Mesendoderm (in vitro differentiated cells): ENCODE data around the gene DMD.

Experiments used
- DNase-seq: peaks from one replicate; pipeline ENCODE4 v3.0.0; 2013
- H2AK5ac ChIP-seq: 2 replicates; pipeline ENCODE4 v1.6.1; 2013; ENCODE audit warnings: low read length, inconsistent platforms
- H2BK120ac ChIP-seq: 2 replicates; pipeline ENCODE4 v1.6.1; 2013; ENCODE audit warnings: low read depth, mild to moderate bottlenecking, low read length, moderate library complexity, mixed read lengths
- H2BK15ac ChIP-seq: replicated peaks from 2 replicates; pipeline ENCODE4 v1.6.1; 2013; ENCODE audit warnings: low read depth, mild to moderate bottlenecking, moderate library complexity
- H2BK5ac ChIP-seq: 2 replicates; pipeline ENCODE4 v1.6.1; 2013; ENCODE audit warnings: low read length, inconsistent platforms
- H3K18ac ChIP-seq: 2 replicates; pipeline ENCODE4 v1.6.1; 2013; ENCODE audit warnings: mild to moderate bottlenecking, low read length, mixed read lengths
- H3K23ac ChIP-seq: one replicate; pipeline ENCODE4 v1.6.1; 2013; ENCODE audit warnings: low read length
- H3K27ac ChIP-seq: 2 replicates; pipeline ENCODE4 v1.5.1; 2013; ENCODE audit warnings: low read depth, mild to moderate bottlenecking, inconsistent platforms, low read length, moderate library complexity
- H3K27me3 ChIP-seq: 2 replicates; pipeline ENCODE4 v1.6.1; 2013; ENCODE audit warnings: low read length, control low read depth, mild to moderate bottlenecking, inconsistent platforms; ENCODE audit not compliant: insufficient read depth, poor library complexity
- H3K36me3 ChIP-seq: 2 replicates; pipeline ENCODE4 v1.6.1; 2013; ENCODE audit warnings: low read length, inconsistent platforms; ENCODE audit not compliant: control insufficient read depth, insufficient read depth
- H3K4ac ChIP-seq: one replicate; pipeline ENCODE4 v1.6.1; 2013; ENCODE audit warnings: low read depth, mild to moderate bottlenecking, low read length, moderate library complexity
- H3K4me1 ChIP-seq: 2 replicates; pipeline ENCODE4 v1.6.1; 2013; ENCODE audit warnings: low read depth, low read length, inconsistent platforms; ENCODE audit not compliant: control insufficient read depth
- H3K4me2 ChIP-seq: 2 replicates; pipeline ENCODE4 v1.6.1; 2013; ENCODE audit warnings: low read length
- H3K4me3 ChIP-seq: 2 replicates; pipeline ENCODE4 v1.5.1; 2013; ENCODE audit warnings: mild to moderate bottlenecking, low read length
- H3K56ac ChIP-seq: one replicate; pipeline ENCODE4 v1.6.1; 2013; ENCODE audit warnings: low read length
- H3K79me1 ChIP-seq: 2 replicates; pipeline ENCODE4 v1.6.1; 2013; ENCODE audit warnings: low read length, inconsistent platforms
- H3K79me2 ChIP-seq: 2 replicates; pipeline ENCODE4 v1.6.1; 2013; ENCODE audit warnings: mild to moderate bottlenecking, low read length; ENCODE audit not compliant: control insufficient read depth, insufficient read depth
- H3K9ac ChIP-seq: 2 replicates; pipeline ENCODE4 v1.6.1; 2013; ENCODE audit warnings: low read length, inconsistent platforms
- H4K5ac ChIP-seq: one replicate; pipeline ENCODE4 v1.6.1; 2013; ENCODE audit warnings: low read length
- H4K8ac ChIP-seq: one replicate; pipeline ENCODE4 v1.6.1; 2013; ENCODE audit warnings: low read depth, mild to moderate bottlenecking, control low read depth, low read length, moderate library complexity
- WGBS: extraction: QIAGEN DNeasy Blood & Tissue Kit; methylation state at CpG from one replicate; pipeline ENCODE4 v1.1.7; 2013; ENCODE audit warnings: low lambda C conversion rate, missing lambda C conversion rate; ENCODE audit not compliant: insufficient coverage; ENCODE audit errors: extremely low coverage; 5-methylcytosine and 5-hydroxymethylcytosine counted together

Gene DMD

DNA sequence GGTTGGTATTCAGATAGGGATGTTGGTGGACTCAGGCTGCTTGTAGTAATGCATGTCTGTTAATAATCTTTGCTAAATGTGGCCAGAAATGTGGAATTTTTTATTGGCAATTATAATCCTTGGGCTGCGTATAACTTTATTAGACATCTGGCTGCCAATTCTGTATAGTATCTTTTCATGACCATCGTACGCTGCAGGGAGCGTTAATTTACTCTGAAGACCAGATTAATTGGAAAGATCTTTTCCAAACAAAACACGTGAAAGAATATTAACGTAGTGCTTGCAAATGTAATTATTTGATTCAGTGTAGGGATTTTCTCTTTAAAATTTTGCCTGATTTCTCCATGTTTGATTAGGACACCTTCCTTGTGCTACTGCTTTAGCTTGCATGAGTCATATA is 2100.7 kb downstream of the DMD start:
- Histone ChIP-seq H3K23ac (no peak overlapping the region), H3K27ac (no peak overlapping the region), H3K4me2 (no peak overlapping the region), H2BK15ac (no peak overlapping the region), H2AK5ac (no peak overlapping the region), H4K8ac (no peak overlapping the region), H3K79me2 (no peaks in the 10 kb centered on the region), H3K27me3 (no peaks in the 10 kb centered on the region), H3K18ac (no peak overlapping the region), H3K56ac (no peak overlapping the region), H4K5ac (no peak overlapping the region), H2BK5ac (no peak overlapping the region), H3K4ac (no peak overlapping the region), H2BK120ac (no peak overlapping the region), H3K79me1 (no peaks in the 10 kb centered on the region), H3K4me3 (no peak overlapping the region), H3K9ac (no peak overlapping the region), H3K4me1 (no peaks in the 10 kb centered on the region), H3K36me3 (no peaks in the 10 kb centered on the region)
- DNase-seq: no peak
- no CpG with 5 or more reads among the region's 6 CpGs for WGBS

DNA sequence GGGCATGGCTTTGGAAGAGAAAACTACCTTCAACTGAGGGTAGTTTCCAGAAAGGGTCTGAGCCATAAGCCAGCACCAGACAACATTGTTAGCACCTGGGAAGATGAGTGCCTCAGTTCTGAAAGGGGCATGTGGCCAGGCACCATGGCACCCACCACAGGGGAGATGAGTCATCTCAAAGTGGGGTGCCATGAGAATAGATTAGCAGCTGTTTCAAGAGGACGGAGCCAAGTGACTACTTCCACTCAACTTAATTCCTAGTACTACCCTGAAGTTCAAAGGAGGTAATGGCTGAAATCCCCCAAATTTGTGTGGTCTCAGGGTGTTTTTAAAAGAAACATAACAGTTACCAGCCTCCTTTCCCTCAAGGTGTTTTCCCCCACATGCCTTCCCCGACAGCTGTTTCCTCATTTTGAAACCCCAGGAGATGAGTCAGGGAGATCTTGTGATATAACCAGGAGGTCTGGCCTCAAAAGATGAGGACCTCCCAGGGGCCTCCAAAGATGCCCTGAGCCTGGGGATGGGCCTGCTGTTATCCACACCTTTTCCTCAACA is 2111.7 kb downstream of the DMD start:
- no peak overlapping the region for H3K18ac ChIP-seq
- H3K4ac ChIP-seq: no peak overlapping the region
- no peaks in the 10 kb centered on the region for H3K36me3 ChIP-seq
- H3K27me3 ChIP-seq: no peaks in the 10 kb centered on the region
- H2AK5ac ChIP-seq: no peak overlapping the region
- no peak overlapping the region for H4K8ac ChIP-seq
- H2BK5ac ChIP-seq: no peak overlapping the region
- H3K56ac ChIP-seq: no peak overlapping the region
- no peak overlapping the region for H2BK15ac ChIP-seq
- no peak overlapping the region for H3K27ac ChIP-seq
- H3K4me2 ChIP-seq: no peak overlapping the region
- H3K79me2 ChIP-seq: no peaks in the 10 kb centered on the region
- H3K9ac ChIP-seq: no peak overlapping the region
- no CpG with 5 or more reads among the region's 2 CpGs for WGBS
- no peak overlapping the region for H2BK120ac ChIP-seq
- H3K23ac ChIP-seq: no peak overlapping the region
- H3K4me3 ChIP-seq: no peak overlapping the region
- H3K79me1 ChIP-seq: no peaks in the 10 kb centered on the region
- H4K5ac ChIP-seq: no peak overlapping the region
- peaks cover 2% of the 10 kb centered on the region for H3K4me1 ChIP-seq
- DNase-seq: peak; percentile 2

DNA sequence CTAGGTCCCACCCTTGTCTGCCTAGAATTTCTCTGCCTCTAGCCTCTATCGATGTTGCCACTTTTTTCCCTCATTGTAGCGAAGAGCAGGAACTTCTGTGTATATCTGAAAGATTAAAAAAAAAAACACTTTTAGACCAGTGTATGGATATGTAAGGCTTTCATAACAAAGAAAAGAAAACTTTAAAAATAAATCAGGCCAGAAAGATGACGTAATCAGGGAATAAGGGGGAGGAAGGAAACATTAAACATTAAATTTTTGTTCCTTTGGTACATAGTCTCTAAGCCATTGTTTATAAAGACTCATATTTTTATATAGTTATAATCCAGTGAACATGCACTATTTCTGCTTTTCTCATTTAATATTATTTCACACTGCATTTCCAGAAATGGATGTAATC is 2113.3 kb downstream of the DMD start:
- no peak overlapping the region for H3K4ac ChIP-seq
- no peak overlapping the region for H4K5ac ChIP-seq
- H3K27ac ChIP-seq: no peak overlapping the region
- no peak overlapping the region for H3K9ac ChIP-seq
- H3K4me2 ChIP-seq: no peak overlapping the region
- no peak overlapping the region for H2BK120ac ChIP-seq
- H3K79me1 ChIP-seq: no peaks in the 10 kb centered on the region
- H2AK5ac ChIP-seq: no peak overlapping the region
- WGBS: no CpG with 5 or more reads among the region's 3 CpGs
- no peak overlapping the region for H3K4me3 ChIP-seq
- H3K56ac ChIP-seq: no peak overlapping the region
- H3K4me1 ChIP-seq: peaks cover 2% of the 10 kb centered on the region
- no peak overlapping the region for H2BK5ac ChIP-seq
- no peaks in the 10 kb centered on the region for H3K36me3 ChIP-seq
- H3K18ac ChIP-seq: no peak overlapping the region
- H2BK15ac ChIP-seq: no peak overlapping the region
- H4K8ac ChIP-seq: no peak overlapping the region
- DNase-seq: no peak
- H3K23ac ChIP-seq: no peak overlapping the region
- H3K27me3 ChIP-seq: no peaks in the 10 kb centered on the region
- H3K79me2 ChIP-seq: no peaks in the 10 kb centered on the region

DNA sequence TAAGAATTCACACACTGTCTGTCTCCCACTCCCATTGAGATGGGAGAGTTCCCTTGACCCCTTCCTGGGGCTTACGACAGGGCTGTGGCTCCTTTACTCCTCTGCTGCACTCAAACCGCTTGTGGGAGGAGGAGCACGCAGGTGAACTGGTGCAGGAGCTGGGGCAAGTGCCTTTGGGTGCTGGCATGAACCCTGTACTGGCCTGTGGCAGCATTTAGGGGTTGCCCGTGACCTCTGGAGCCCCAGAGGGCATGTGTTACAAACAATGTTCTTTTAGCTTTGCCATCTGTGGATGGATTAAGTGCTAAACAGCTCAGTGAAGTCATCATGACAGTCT is 2117.7 kb downstream of the DMD start:
- no peak overlapping the region for H3K56ac ChIP-seq
- H2BK15ac ChIP-seq: no peak overlapping the region
- H3K9ac ChIP-seq: no peak overlapping the region
- no peak overlapping the region for H4K8ac ChIP-seq
- no peak overlapping the region for H3K18ac ChIP-seq
- no peak overlapping the region for H3K4me3 ChIP-seq
- WGBS: no CpG with 5 or more reads among the region's 4 CpGs
- H3K4me1 ChIP-seq: no peaks in the 10 kb centered on the region
- H2BK120ac ChIP-seq: no peak overlapping the region
- H4K5ac ChIP-seq: no peak overlapping the region
- H3K27ac ChIP-seq: no peak overlapping the region
- no peak overlapping the region for H3K4ac ChIP-seq
- DNase-seq: no peak
- no peak overlapping the region for H2BK5ac ChIP-seq
- H2AK5ac ChIP-seq: no peak overlapping the region
- no peaks in the 10 kb centered on the region for H3K27me3 ChIP-seq
- H3K36me3 ChIP-seq: no peaks in the 10 kb centered on the region
- no peak overlapping the region for H3K23ac ChIP-seq
- no peaks in the 10 kb centered on the region for H3K79me2 ChIP-seq
- H3K79me1 ChIP-seq: no peaks in the 10 kb centered on the region
- no peak overlapping the region for H3K4me2 ChIP-seq

DNA sequence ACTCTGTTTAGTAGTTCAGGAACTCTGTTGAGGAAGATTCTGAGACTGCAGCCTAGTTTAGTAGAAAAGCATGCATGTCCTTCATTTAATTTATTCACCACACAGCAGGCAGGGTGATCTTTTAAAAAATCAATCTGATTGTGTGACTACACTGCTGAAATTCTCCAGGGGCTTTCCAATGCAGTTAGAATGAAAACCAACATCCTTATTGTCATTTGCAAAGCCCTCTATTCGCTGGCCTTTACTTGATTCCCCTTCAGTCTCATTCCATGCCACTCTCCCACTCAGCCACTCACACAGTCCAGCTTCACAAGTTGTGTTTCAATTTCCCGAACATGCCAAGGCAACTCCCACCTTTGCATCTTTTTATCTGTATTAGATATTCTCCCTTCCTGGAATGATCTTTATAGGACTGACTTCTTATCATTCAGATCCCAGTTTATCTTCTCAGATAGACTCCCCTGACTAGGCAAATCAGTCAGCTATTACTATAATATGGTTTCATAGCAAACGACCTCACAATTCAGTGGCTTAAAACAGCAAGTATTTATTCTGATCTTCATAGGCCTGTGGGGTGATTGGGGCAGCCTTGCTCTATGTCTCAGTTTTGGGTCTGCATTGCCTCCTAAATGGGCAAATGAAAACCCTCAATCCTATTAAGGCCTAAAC is 2118.2 kb downstream of the DMD start:
- no CpG with 5 or more reads among the region's 3 CpGs for WGBS
- Histone ChIP-seq H2AK5ac (no peak overlapping the region), H3K27ac (no peak overlapping the region), H3K9ac (no peak overlapping the region), H3K36me3 (no peaks in the 10 kb centered on the region), H2BK120ac (no peak overlapping the region), H3K18ac (no peak overlapping the region), H2BK15ac (no peak overlapping the region), H3K4me1 (no peaks in the 10 kb centered on the region), H3K4me2 (no peak overlapping the region), H3K56ac (no peak overlapping the region), H3K27me3 (no peaks in the 10 kb centered on the region), H3K79me2 (no peaks in the 10 kb centered on the region), H3K4ac (no peak overlapping the region), H4K8ac (no peak overlapping the region), H2BK5ac (no peak overlapping the region), H3K4me3 (no peak overlapping the region), H3K23ac (no peak overlapping the region), H4K5ac (no peak overlapping the region), H3K79me1 (no peaks in the 10 kb centered on the region)
- no peak for DNase-seq

DNA sequence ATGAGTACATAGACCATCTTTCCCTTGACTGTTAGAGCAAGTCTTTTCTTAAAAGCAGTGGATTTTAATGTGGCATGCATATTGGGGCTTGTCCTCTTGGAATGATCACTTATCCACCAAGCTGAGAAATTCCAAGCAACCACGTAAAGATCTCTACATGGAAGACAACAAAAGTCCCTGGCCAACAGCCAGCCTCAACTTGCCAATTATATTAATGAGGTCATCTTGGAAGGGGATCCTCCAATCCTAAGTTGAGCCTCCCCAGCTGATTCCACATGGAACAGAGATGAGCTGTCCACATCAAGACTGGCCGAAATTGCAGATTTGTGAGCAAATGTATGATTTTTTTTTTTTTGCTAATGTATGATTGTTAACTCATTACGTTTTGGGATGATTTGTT is 2118.9 kb downstream of the DMD start:
- no peaks in the 10 kb centered on the region for H3K4me1 ChIP-seq
- no peak overlapping the region for H3K27ac ChIP-seq
- H3K4ac ChIP-seq: no peak overlapping the region
- H3K23ac ChIP-seq: no peak overlapping the region
- H4K5ac ChIP-seq: no peak overlapping the region
- H3K18ac ChIP-seq: no peak overlapping the region
- H3K4me2 ChIP-seq: no peak overlapping the region
- no peak for DNase-seq
- no peak overlapping the region for H3K4me3 ChIP-seq
- no peaks in the 10 kb centered on the region for H3K79me1 ChIP-seq
- no peak overlapping the region for H2AK5ac ChIP-seq
- H3K27me3 ChIP-seq: no peaks in the 10 kb centered on the region
- H3K79me2 ChIP-seq: no peaks in the 10 kb centered on the region
- H3K56ac ChIP-seq: no peak overlapping the region
- no peaks in the 10 kb centered on the region for H3K36me3 ChIP-seq
- H2BK15ac ChIP-seq: no peak overlapping the region
- no peak overlapping the region for H2BK120ac ChIP-seq
- H3K9ac ChIP-seq: no peak overlapping the region
- no CpG with 5 or more reads among the region's 3 CpGs for WGBS
- H4K8ac ChIP-seq: no peak overlapping the region
- no peak overlapping the region for H2BK5ac ChIP-seq
